ENCODE results near the gene CDH26. TPM values are rescaled to one million over a fixed set of nuclear protein-coding genes. Genes with fewer than 3 reads are reported as not detected.

CDH26 gene
- total and polyA plus RNA-seq, 2 donors (not counting 3 experiments of a cell fraction or from before 2014, with no cell fraction given): 0.01 TPM; not detected in 1

- Histone ChIP-seq H3K9me1 (replicated peaks; ENCODE audit: control insufficient read depth, extremely low read depth, insufficient read depth, low read length) (no peaks in the 10 kb centered on the region), H3K27me3 (ENCODE audit: control insufficient read depth in 2 of 2, insufficient read depth in 2 of 2, low read length in 2 of 2) (no peaks in the 10 kb centered on the region), H3K36me3 (ENCODE audit: control insufficient read depth in 2 of 2, extremely low read depth in 1 of 2, insufficient read depth in 2 of 2, low read length in 2 of 2) (no peaks in the 10 kb centered on the region), H3K27ac (ENCODE audit: insufficient read depth, low read depth, low read length) (no peak overlapping the region), H3K9ac (replicated peaks; ENCODE audit: extremely low read depth, insufficient read depth, low read length) (no peak overlapping the region), H3K79me2 (ENCODE audit: control insufficient read depth, insufficient read depth, low read length) (no peaks in the 10 kb centered on the region), H3K4me3 (replicated peaks in 1 of 3; ENCODE audit: insufficient read depth in 1 of 3, low read depth in 1 of 3, low read length in 3 of 3) (no peak overlapping the region), H4K20me1 (replicated peaks; ENCODE audit: control insufficient read depth, extremely low read depth, insufficient read depth, low read length) (no peaks in the 10 kb centered on the region), H3K4me2 (ENCODE audit: insufficient read depth, low read length) (no peak overlapping the region), H2AFZ (ENCODE audit: low read depth, low read length) (no peak overlapping the region), H3K9me3 (replicated peaks; ENCODE audit: control insufficient read depth, insufficient read depth, low read length) (no peaks in the 10 kb centered on the region), H3K4me1 (ENCODE audit: control insufficient read depth, extremely low read depth, insufficient read depth, low read length) (no peaks in the 10 kb centered on the region)
- FAIRE-seq (no peak), DNase-seq (ENCODE audit: low read depth, low spot score) (no peak)
- ChIA-PET POLR2A (no interaction called here), CTCF (no interaction called here)
- TF ChIP-seq EZH2 (IDR thresholded peaks at IDR 0.05; ENCODE audit: borderline replicate concordance, low read depth, low read length, severe bottlenecking): no peak
- no peak for TF ChIP-seq FOS (IDR thresholded peaks at IDR 0.05; ENCODE audit: borderline replicate concordance, insufficient read depth, low read length)
- no peak for TF ChIP-seq CTCF (IDR thresholded peaks at IDR 0.05; ENCODE audit: extremely low read depth in 1 of 2, insufficient read depth in 1 of 2, low read depth in 1 of 2, low read length in 2 of 2)
- no peak for TF ChIP-seq MAX (IDR thresholded peaks at IDR 0.05; ENCODE audit: insufficient read depth, insufficient read length)
- intact Hi-C loops (cut with micrococcal nuclease): no loop called here
- no TSS peak for BruUV-seq (replicated peaks)
- dilution Hi-C loops (cut with MboI; ENCODE audit: extremely low pct_ligation_motif_present, low sequenced_read_pairs): no loop called here
Observed at GRCh38 chr20:60036346-60036745, 78.1 kb downstream of the CDH26 start.

GRCh38 chr20:60036746-60037499 is 78.7 kb downstream of the CDH26 start:
- dilution Hi-C loops (cut with MboI; ENCODE audit: extremely low pct_ligation_motif_present, low sequenced_read_pairs) (no loop called here), intact Hi-C loops (cut with micrococcal nuclease) (no loop called here)
- ChIA-PET CTCF (no interaction called here), POLR2A (no interaction called here)
- DNase-seq (ENCODE audit: low read depth, low spot score) (no peak), FAIRE-seq (no peak)
- Histone ChIP-seq H3K36me3 (ENCODE audit: control insufficient read depth in 2 of 2, extremely low read depth in 1 of 2, insufficient read depth in 2 of 2, low read length in 2 of 2) (no peaks in the 10 kb centered on the region), H3K9me1 (replicated peaks; ENCODE audit: control insufficient read depth, extremely low read depth, insufficient read depth, low read length) (no peaks in the 10 kb centered on the region), H3K79me2 (ENCODE audit: control insufficient read depth, insufficient read depth, low read length) (no peaks in the 10 kb centered on the region), H3K27ac (ENCODE audit: insufficient read depth, low read depth, low read length) (no peak overlapping the region), H3K4me2 (ENCODE audit: insufficient read depth, low read length) (no peak overlapping the region), H3K9ac (replicated peaks; ENCODE audit: extremely low read depth, insufficient read depth, low read length) (no peak overlapping the region), H3K4me1 (ENCODE audit: control insufficient read depth, extremely low read depth, insufficient read depth, low read length) (no peaks in the 10 kb centered on the region), H3K27me3 (ENCODE audit: control insufficient read depth in 2 of 2, insufficient read depth in 2 of 2, low read length in 2 of 2) (no peaks in the 10 kb centered on the region), H3K4me3 (replicated peaks in 1 of 3; ENCODE audit: insufficient read depth in 1 of 3, low read depth in 1 of 3, low read length in 3 of 3) (no peak overlapping the region), H2AFZ (ENCODE audit: low read depth, low read length) (no peak overlapping the region), H4K20me1 (replicated peaks; ENCODE audit: control insufficient read depth, extremely low read depth, insufficient read depth, low read length) (no peaks in the 10 kb centered on the region), H3K9me3 (replicated peaks; ENCODE audit: control insufficient read depth, insufficient read depth, low read length) (no peaks in the 10 kb centered on the region)
- BruUV-seq (replicated peaks): no TSS peak
- TF ChIP-seq POLR2AphosphoS5 (IDR thresholded peaks at IDR 0.05; ENCODE audit: insufficient read depth, low read depth, low read length) (no peak), GATA2 (IDR thresholded peaks at IDR 0.05; ENCODE audit: insufficient read depth, insufficient read length, low read depth, low read length) (no peak), CTCF (IDR thresholded peaks at IDR 0.05; ENCODE audit: extremely low read depth in 1 of 2, insufficient read depth in 1 of 2, low read depth in 1 of 2, low read length in 2 of 2) (no peak), FOS (IDR thresholded peaks at IDR 0.05; ENCODE audit: borderline replicate concordance, insufficient read depth, low read length) (no peak), EZH2 (IDR thresholded peaks at IDR 0.05; ENCODE audit: borderline replicate concordance, low read depth, low read length, severe bottlenecking) (no peak), POLR2A (IDR thresholded peaks at IDR 0.05; ENCODE audit: low read depth, low read length) (no peak), JUN (IDR thresholded peaks at IDR 0.05; ENCODE audit: borderline replicate concordance, insufficient read depth, insufficient read length, low read depth) (no peak)

Data from endothelial cell of umbilical vein (primary cell).